Measurements from ENCODE around the gene TAGLN2. TPM values are rescaled to one million over a fixed set of nuclear protein-coding genes. Genes with fewer than 3 reads are reported as not detected.

TAGLN2 gene
- total RNA-seq, 1 experiment from 2014 or later, result 464 TPM

GRCh38 chr1:159943278-159943640, 18.0 kb upstream of the TAGLN2 start:
- Mint-ChIP-seq H3K27me3 (ENCODE audit: insufficient read depth, unreplicated experiment) (no peaks in the 10 kb centered on the region), H3K4me3 (ENCODE audit: unreplicated experiment) (no peak overlapping the region), H3K4me1 (ENCODE audit: insufficient read depth, unreplicated experiment) (peaks cover 34% of the 10 kb centered on the region), H3K9me3 (ENCODE audit: unreplicated experiment) (no peaks in the 10 kb centered on the region), H3K36me3 (ENCODE audit: insufficient read depth, unreplicated experiment) (no peaks in the 10 kb centered on the region), H3K27ac (ENCODE audit: low read depth, unreplicated experiment) (no peak overlapping the region)
- TF ChIP-seq CTCF (IDR thresholded peaks at IDR 0.05; ENCODE audit: unreplicated experiment), result no peak
- DNase-seq (ENCODE audit: unreplicated experiment), result no peak
- intact Hi-C loops (cut with micrococcal nuclease), result no loop called here
- POLR2A ChIA-PET, result interaction anchor here (1.5 to 3.5 kb wide), 2 partner anchors 12 to 17 kb away, joined by 5 to 12 read pairs; partner anchors contain the start of genes SLAMF9 and TAGLN2
- CTCF ChIA-PET, result interaction anchor here (0.7 to 52.4 kb wide), 6 partner anchors 8 to 143 kb away, joined by 3 to 1675 read pairs (median 6); no protein-coding TSS in a partner anchor
- no TSS peak for BruUV-seq (replicated peaks)

- H3K27ac Mint-ChIP-seq (ENCODE audit: low read depth, unreplicated experiment), result no peak overlapping the region
- POLR2A ChIA-PET, result no interaction called here
- TF ChIP-seq CTCF (IDR thresholded peaks at IDR 0.05; ENCODE audit: unreplicated experiment), result no peak
- CTCF ChIA-PET, result interaction anchor here (0.7 to 52.4 kb wide), 6 partner anchors 8 to 143 kb away, joined by 3 to 1675 read pairs (median 6); no protein-coding TSS in a partner anchor
- intact Hi-C loops (cut with micrococcal nuclease), result no loop called here
- DNase-seq (ENCODE audit: unreplicated experiment), result no peak
- H3K4me3 Mint-ChIP-seq (ENCODE audit: unreplicated experiment), result no peak overlapping the region
- H3K9me3 Mint-ChIP-seq (ENCODE audit: unreplicated experiment), result no peaks in the 10 kb centered on the region
- H3K27me3 Mint-ChIP-seq (ENCODE audit: insufficient read depth, unreplicated experiment), result no peaks in the 10 kb centered on the region
- no TSS peak for BruUV-seq (replicated peaks)
- peaks cover 30% of the 10 kb centered on the region for H3K4me1 Mint-ChIP-seq (ENCODE audit: insufficient read depth, unreplicated experiment)
- no peaks in the 10 kb centered on the region for H3K36me3 Mint-ChIP-seq (ENCODE audit: insufficient read depth, unreplicated experiment)
Observed at GRCh38 chr1:159942632-159943277, 17.4 kb upstream of the TAGLN2 start.

GRCh38 chr1:159941591-159942560, 16.6 kb upstream of the TAGLN2 start:
- no peaks in the 10 kb centered on the region for H3K9me3 Mint-ChIP-seq (ENCODE audit: unreplicated experiment)
- no peak for DNase-seq (ENCODE audit: unreplicated experiment)
- TF ChIP-seq CTCF (IDR thresholded peaks at IDR 0.05; ENCODE audit: unreplicated experiment), result no peak
- BruUV-seq (replicated peaks), result no TSS peak
- intact Hi-C loops (cut with micrococcal nuclease), result no loop called here
- no peaks in the 10 kb centered on the region for H3K36me3 Mint-ChIP-seq (ENCODE audit: insufficient read depth, unreplicated experiment)
- ChIA-PET POLR2A (interaction anchor here (0.6 to 1.2 kb wide), 2 partner anchors 29 to 58 kb away, joined by 3 read pairs; no protein-coding TSS in a partner anchor), CTCF (interaction anchor here (0.9 to 52.4 kb wide), 3 partner anchors 10 to 721 kb away, joined by 3 to 1675 read pairs (median 7); no protein-coding TSS in a partner anchor)
- peaks cover 30% of the 10 kb centered on the region for H3K4me1 Mint-ChIP-seq (ENCODE audit: insufficient read depth, unreplicated experiment)
- H3K27me3 Mint-ChIP-seq (ENCODE audit: insufficient read depth, unreplicated experiment), result no peaks in the 10 kb centered on the region
- no peak overlapping the region for H3K4me3 Mint-ChIP-seq (ENCODE audit: unreplicated experiment)
- no peak overlapping the region for H3K27ac Mint-ChIP-seq (ENCODE audit: low read depth, unreplicated experiment)

- no peak overlapping the region for H3K4me3 Mint-ChIP-seq (ENCODE audit: unreplicated experiment)
- no peak for TF ChIP-seq CTCF (IDR thresholded peaks at IDR 0.05; ENCODE audit: unreplicated experiment)
- H3K4me1 Mint-ChIP-seq (ENCODE audit: insufficient read depth, unreplicated experiment), result peaks cover 31% of the 10 kb centered on the region
- BruUV-seq (replicated peaks), result no TSS peak
- POLR2A ChIA-PET, result interaction anchor here (0.6 to 1.2 kb wide), 3 partner anchors 29 to 789 kb away, joined by 3 to 4 read pairs (median 3); no protein-coding TSS in a partner anchor
- no peaks in the 10 kb centered on the region for H3K27me3 Mint-ChIP-seq (ENCODE audit: insufficient read depth, unreplicated experiment)
- no peak for DNase-seq (ENCODE audit: unreplicated experiment)
- CTCF ChIA-PET, result interaction anchor here (0.9 to 52.4 kb wide), 5 partner anchors 11 to 720 kb away, joined by 3 to 1675 read pairs (median 19); partner anchors contain the start of gene TAGLN2
- no peak overlapping the region for H3K27ac Mint-ChIP-seq (ENCODE audit: low read depth, unreplicated experiment)
- no peaks in the 10 kb centered on the region for H3K36me3 Mint-ChIP-seq (ENCODE audit: insufficient read depth, unreplicated experiment)
- H3K9me3 Mint-ChIP-seq (ENCODE audit: unreplicated experiment), result no peaks in the 10 kb centered on the region
- intact Hi-C loops (cut with micrococcal nuclease), result no loop called here
Observed at GRCh38 chr1:159941141-159941540, 15.8 kb upstream of the TAGLN2 start.
